GM12891 (cell line): ENCODE data around the gene MRPL21. TPM values are rescaled to one million over a fixed set of nuclear protein-coding genes. Genes with fewer than 3 reads are reported as not detected.

Experiments used
- DNase-seq: peaks from one replicate; pipeline ENCODE4 v3.0.0; 2011; ENCODE audit warnings: low spot score; ENCODE audit not compliant: insufficient read length
- FAIRE-seq: peaks from 2 replicates; lab custom pipeline; 2011; peaks lifted over from hg19 to GRCh38; lab: Jason Lieb, UNC
- PAX5 ChIP-seq: IDR thresholded peaks from 2 replicates; pipeline ENCODE4 v1.6.1; 2011; ENCODE audit warnings: low read length, moderate library complexity, mild to moderate bottlenecking; ENCODE audit not compliant: insufficient read depth, severe bottlenecking
- POLR2A ChIP-seq: IDR thresholded peaks from 2 replicates; pipeline ENCODE4 v1.6.1; 2011; ENCODE audit warnings: low read depth, low read length, control low read depth
- POLR2AphosphoS5 ChIP-seq: IDR thresholded peaks from 2 replicates; pipeline ENCODE4 v1.6.1; 2011; ENCODE audit warnings: low read depth, low read length, control low read depth
- POU2F2 ChIP-seq: IDR thresholded peaks from 2 replicates; pipeline ENCODE4 v1.6.1; 2011; ENCODE audit warnings: low read depth, mild to moderate bottlenecking, control low read depth, low read length, moderate library complexity
- SPI1 ChIP-seq: IDR thresholded peaks from 2 replicates; pipeline ENCODE4 v1.6.1; 2011; ENCODE audit warnings: low read depth, low read length, control low read depth
- TAF1 ChIP-seq: IDR thresholded peaks from 2 replicates; pipeline ENCODE4 v1.6.1; 2011; ENCODE audit warnings: low read depth, low read length, control low read depth
- polyA plus RNA-seq: library from polyadenylated mRNA; unstranded; fragments of >200 nt; gene quantifications from one replicate; pipeline ENCODE4 v1.2.1, GENCODE V29; 2012; ENCODE audit warnings: low read depth, missing spikeins, inconsistent platforms; ENCODE audit not compliant: missing spikeins

Gene MRPL21
- polyA plus RNA-seq = 127 TPM

DNA sequence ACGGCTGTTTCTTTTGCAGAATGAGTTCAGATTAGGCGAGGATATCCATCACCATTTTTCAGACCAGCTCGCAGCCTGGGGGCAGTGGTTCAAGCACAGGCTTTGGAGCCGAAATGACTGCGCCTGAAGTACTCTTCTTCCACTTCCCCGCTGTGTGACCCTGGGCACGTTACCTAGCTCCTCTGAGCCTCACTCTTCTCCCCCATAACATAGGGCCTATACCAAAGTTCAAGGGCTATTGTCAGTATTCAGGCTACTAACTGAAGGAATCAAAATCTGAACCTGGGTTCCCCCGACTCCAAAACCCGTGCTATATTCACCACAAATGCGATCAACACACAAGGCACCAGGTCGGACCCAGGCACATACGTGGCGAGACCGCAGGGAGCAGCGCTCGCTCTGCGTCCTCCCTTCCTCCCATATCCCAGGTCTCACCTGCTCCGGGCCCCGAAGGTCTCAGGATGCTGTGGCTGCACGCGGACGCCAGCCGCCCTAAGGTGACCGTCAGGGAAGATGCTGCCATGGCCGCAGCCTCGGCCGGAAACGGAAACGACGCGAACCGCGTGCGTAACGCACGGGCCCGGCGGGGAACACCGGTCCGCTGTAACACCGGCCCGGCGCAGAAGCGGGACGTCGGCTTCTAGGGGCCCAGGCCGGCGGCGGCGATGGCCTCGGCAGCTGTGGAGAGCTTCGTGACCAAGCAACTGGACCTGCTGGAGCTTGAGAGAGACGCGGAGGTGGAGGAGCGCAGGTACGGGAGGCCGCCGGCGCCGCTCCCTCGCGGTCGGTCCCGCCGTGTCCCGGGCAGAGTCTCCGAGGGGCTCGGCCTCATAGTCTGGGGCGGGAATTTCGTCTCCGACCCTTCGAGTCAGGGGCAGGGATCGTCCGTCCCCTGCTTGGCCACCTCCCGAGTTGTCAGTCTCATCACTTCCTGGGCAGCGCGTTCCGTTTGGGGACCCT, at the start of gene MRPL21, which contains the start of gene IGHMBP2:
TSS of gene MRPL21 (minus strand) at position 545 of the 960 bp plus-strand sequence. CDS start at position 523, 22 bp downstream.
TSS of gene IGHMBP2 (plus strand) at position 604 of the 960 bp plus-strand sequence. CDS start at position 666, 62 bp downstream.
- peak; percentile 93 for TF ChIP-seq POLR2AphosphoS5
- peak; percentile 94 for TF ChIP-seq TAF1
- peak; percentile 92 for TF ChIP-seq POLR2A
- TF ChIP-seq PAX5 = no peak
- TF ChIP-seq SPI1 = peak; percentile 17; the same call in 1 of the 2 replicates
- peak; percentile 94 for TF ChIP-seq POU2F2
- FAIRE-seq (peak; percentile 98), DNase-seq (peak; percentile 90)

GRCh38 chr11:68950762-68951161, 47.1 kb upstream of the MRPL21 start:
- TF ChIP-seq TAF1 (no peak), PAX5 (no peak), POLR2A (no peak), SPI1 (no peak), POU2F2 (no peak), POLR2AphosphoS5 (no peak)
- no peak for FAIRE-seq

GRCh38 chr11:68950270-68950669, 46.6 kb upstream of the MRPL21 start:
- no peak for TF ChIP-seq PAX5
- no peak for TF ChIP-seq SPI1
- TF ChIP-seq POLR2AphosphoS5 = no peak
- FAIRE-seq (no peak), DNase-seq (peak; percentile 56)

More at GRCh38 chr11:68950762-68951161, 47.1 kb upstream of the MRPL21 start:
- no peak for DNase-seq

DNA sequence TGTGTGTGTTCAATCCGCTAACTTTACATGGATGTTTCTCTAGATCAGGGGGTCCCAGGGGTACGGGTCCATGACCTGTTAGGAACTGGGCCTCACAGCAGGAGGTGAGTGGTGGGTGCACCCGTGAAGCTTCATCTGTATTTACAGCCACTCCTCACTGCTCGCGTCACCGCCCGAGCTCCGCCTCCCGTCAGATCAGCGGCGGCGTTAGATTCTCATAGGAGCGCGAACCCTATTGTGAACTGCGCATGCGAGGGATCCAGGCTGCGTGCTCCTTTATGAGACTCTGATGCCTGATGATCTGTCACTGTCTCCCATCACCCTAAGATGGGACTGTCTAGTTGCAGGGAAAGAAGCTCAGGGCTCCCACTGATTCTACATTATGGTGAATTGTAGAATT, 45.3 kb upstream of the MRPL21 start:
- no peak for DNase-seq
- FAIRE-seq = no peak
- TF ChIP-seq POU2F2 = no peak
- TF ChIP-seq POLR2AphosphoS5 = no peak
- no peak for TF ChIP-seq TAF1
- TF ChIP-seq PAX5 = no peak
- no peak for TF ChIP-seq SPI1
- TF ChIP-seq POLR2A = no peak

- DNase-seq (no peak), FAIRE-seq (no peak)
- TF ChIP-seq TAF1 (no peak), PAX5 (no peak), SPI1 (no peak), POU2F2 (no peak), POLR2A (no peak), POLR2AphosphoS5 (no peak)
Measured at GRCh38 chr11:68948496-68948895, 44.9 kb upstream of the MRPL21 start.

DNA sequence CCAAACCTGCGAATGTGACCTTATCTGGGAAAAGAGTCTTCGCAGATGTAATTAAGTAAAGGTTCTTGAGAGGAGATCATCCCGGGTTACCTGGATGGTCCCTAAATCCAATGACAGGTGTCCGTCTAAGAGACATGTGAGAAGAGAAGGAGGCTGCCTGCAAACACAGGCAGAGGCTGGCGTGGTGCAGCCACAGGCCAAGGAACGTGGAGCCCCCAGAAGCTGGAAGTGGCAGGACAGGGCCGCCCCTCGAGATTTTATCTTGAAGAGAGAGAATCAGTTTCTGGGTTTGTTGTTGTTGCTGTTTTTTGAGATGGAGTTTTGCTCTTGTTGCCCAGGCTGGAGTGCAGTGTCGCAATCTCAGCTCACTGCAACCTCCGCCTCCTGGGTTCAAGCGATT, 43.5 kb upstream of the MRPL21 start:
- FAIRE-seq (no peak), DNase-seq (no peak)
- TF ChIP-seq TAF1 (no peak), SPI1 (no peak), PAX5 (no peak), POU2F2 (no peak), POLR2AphosphoS5 (no peak), POLR2A (no peak)

DNA sequence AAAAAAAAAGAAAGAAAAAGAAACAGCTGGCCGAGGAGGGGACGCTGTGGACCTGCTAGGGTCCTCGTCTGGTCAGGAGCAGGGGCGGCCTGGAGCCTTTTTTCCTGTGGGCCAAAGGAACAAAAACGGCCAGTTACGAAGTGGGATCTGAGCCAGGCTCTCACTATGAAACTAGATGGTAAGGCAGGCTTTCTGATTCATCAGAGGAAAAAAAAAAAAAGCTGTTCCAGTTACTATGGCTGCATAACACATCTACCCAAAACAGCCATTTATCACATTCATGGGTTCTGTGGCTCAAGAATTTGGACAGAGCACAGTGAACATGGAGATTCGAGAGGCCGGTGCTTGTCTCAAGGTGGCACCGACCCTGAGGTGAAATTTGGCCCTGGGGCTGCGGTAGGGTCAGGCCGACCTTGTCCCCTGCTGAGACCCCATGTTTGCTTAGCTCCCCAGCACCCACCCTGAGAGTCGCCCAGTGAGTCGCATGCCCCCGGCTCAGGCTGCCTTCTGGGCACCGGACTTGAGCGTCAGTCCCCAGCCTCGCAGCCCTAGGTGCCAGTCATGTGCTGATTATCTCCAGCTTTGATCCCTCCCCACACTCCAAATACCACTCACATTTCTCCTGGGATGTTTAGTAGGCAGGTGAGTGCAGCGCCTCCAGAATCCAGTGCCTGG, 42.9 kb upstream of the MRPL21 start:
- FAIRE-seq (no peak), DNase-seq (no peak)
- TF ChIP-seq PAX5 (no peak), POLR2AphosphoS5 (no peak), POU2F2 (no peak), SPI1 (no peak), TAF1 (no peak)

DNA sequence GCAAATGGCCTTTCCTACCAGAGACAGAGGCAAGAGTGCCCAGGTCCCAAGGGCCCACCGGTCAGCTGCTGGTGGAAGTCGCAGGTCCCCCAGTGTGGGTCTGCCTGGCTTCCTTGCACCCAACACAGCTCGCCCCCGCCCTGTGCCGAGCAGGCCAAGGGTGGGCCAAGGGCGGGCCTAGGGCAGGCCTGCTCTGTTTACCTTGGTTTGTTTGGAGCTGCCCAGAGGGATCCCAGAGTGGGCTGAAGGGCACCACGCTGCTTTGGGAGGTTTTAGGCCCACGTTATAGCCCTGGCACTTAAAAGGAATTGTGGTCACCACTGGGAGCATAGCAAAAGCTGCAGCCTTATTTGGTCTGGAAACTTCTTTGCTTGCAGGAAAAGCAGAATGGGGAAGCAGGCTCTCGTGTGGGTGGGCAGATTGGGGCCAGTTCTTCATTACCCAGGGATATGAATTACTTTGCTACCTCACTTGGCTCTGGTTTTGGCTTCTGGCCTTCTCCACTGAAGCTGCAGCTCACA, 39.2 kb upstream of the MRPL21 start:
- DNase-seq = no peak

DNA sequence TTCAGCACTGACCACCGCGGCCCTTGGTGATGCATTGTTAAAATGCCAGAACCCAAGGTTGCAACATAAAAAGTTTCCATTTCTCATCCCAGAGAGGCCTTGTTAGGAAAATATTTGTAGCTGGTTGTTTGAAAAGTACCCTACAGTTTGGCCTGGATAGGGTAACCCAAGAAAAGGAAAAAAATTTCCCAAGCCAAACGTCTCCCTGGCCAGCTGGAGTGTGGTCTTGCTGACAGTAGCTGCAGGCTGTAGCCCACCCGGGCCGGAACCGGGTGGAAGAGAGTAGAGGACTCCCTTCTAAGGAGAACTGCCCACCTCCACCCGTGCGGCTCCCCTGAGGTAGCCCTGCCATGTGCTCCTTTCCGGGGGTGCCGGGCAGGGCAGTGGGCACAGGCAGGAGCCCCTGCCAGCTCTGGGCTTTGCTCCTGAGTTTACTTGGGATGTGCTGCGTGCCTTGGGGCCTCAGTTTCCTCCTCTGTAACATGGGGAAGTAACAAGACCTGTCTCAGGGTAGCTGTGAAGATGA, 38.5 kb upstream of the MRPL21 start:
- FAIRE-seq (no peak), DNase-seq (no peak)
- TF ChIP-seq TAF1 = no peak
- TF ChIP-seq POU2F2 = no peak
- no peak for TF ChIP-seq POLR2AphosphoS5
- no peak for TF ChIP-seq PAX5
- TF ChIP-seq POLR2A = no peak
- no peak for TF ChIP-seq SPI1

More for the DNA sequence above, 39.2 kb upstream of the MRPL21 start:
- FAIRE-seq = peak; percentile 60
- TF ChIP-seq TAF1 = no peak
- no peak for TF ChIP-seq POU2F2
- TF ChIP-seq POLR2AphosphoS5 = no peak
- TF ChIP-seq PAX5 = no peak
- TF ChIP-seq POLR2A = no peak
- peak; percentile 75 for TF ChIP-seq SPI1
